MCF 10A (cell line): ENCODE results near the gene PCDHA2. TPM values are rescaled to one million over a fixed set of nuclear protein-coding genes. Genes with fewer than 3 reads are reported as not detected.

Experiments
- BruUV-seq: library from RNA; stranded (reverse); fragments of 400-500 nt; replicated peaks from 2 replicates; lab custom pipeline; 2021; lab: Mats Ljungman, UMichigan
- CTCF ChIA-PET: fragments of 300-600 bp; sonication (Branson Sonifier 250); formaldehyde crosslinking; extraction: SDS; loops from one replicate; lab custom pipeline; 2021; ENCODE audit warnings: antibody characterized with exemption, inconsistent platforms; lab: Yijun Ruan, JAX
- POLR2A ChIA-PET: fragments of 300-600, 350-650 bp; sonication (Branson Sonifier 250); formaldehyde crosslinking; extraction: SDS; loops from one replicate; lab custom pipeline; 2020; ENCODE audit warnings: antibody characterized with exemption, inconsistent platforms; lab: Yijun Ruan, JAX
- DNase-seq: peaks from one replicate; pipeline ENCODE4 v3.0.0-alpha.2; 2018; ENCODE audit not compliant: unreplicated experiment
- H3K27ac Mint-ChIP-seq: one replicate; pipeline ENCODE4 v1.8.0; 2022; ENCODE audit warnings: mild to moderate bottlenecking, low read depth, mixed read lengths; ENCODE audit not compliant: unreplicated experiment
- H3K27me3 Mint-ChIP-seq: one replicate; pipeline ENCODE4 v1.8.0; 2022; ENCODE audit warnings: mixed read lengths; ENCODE audit not compliant: insufficient read depth, unreplicated experiment
- H3K36me3 Mint-ChIP-seq: one replicate; pipeline ENCODE4 v1.8.0; 2022; ENCODE audit warnings: mild to moderate bottlenecking, moderate library complexity, mixed read lengths; ENCODE audit not compliant: insufficient read depth, unreplicated experiment
- H3K4me1 Mint-ChIP-seq: one replicate; pipeline ENCODE4 v1.8.0; 2022; ENCODE audit warnings: mixed read lengths; ENCODE audit not compliant: insufficient read depth, unreplicated experiment
- H3K4me3 Mint-ChIP-seq: one replicate; pipeline ENCODE4 v1.8.0; 2022; ENCODE audit warnings: mild to moderate bottlenecking, moderate library complexity, mixed read lengths; ENCODE audit not compliant: unreplicated experiment
- H3K9me3 Mint-ChIP-seq: one replicate; pipeline ENCODE4 v1.8.0; 2022; ENCODE audit warnings: mixed read lengths; ENCODE audit not compliant: unreplicated experiment
- CTCF ChIP-seq: fragments of 200-600 bp; IDR thresholded peaks from one replicate; pipeline ENCODE4 v1.8.0; 2022; ENCODE audit warnings: antibody characterized with exemption, mild to moderate bottlenecking; ENCODE audit not compliant: unreplicated experiment
- intact Hi-C: fragments of 100-400 bp; cut with micrococcal nuclease; formaldehyde crosslinking; loops from 2 replicates; pipeline ENCODE4 v1.14.1; 2022
- total RNA-seq: library from RNA; stranded (reverse); gene quantifications from 2 replicates; pipeline ENCODE4 v1.2.3, GENCODE V29; 2022

Gene PCDHA2
- total RNA-seq, 1 experiment from 2014 or later, result not detected

GRCh38 chr5:140842798-140843733 lies 48.4 kb downstream of the PCDHA2 start:
- Mint-ChIP-seq H3K4me3 (no peak overlapping the region), H3K27me3 (no peaks in the 10 kb centered on the region), H3K36me3 (no peaks in the 10 kb centered on the region), H3K27ac (no peak overlapping the region), H3K9me3 (peaks cover 13% of the 10 kb centered on the region), H3K4me1 (no peaks in the 10 kb centered on the region)
- DNase-seq, result no peak
- no TSS peak for BruUV-seq
- intact Hi-C loops, result no loop called here
- ChIA-PET POLR2A (no interaction called here), CTCF (interaction anchor here (2.8 kb wide), 1 partner anchor 197 kb away, joined by 8 read pairs; no protein-coding TSS in a partner anchor)
- no peak for TF ChIP-seq CTCF

Other genes with a start within 250 kb of the PCDHA2 start
- gene EIF4EBP3, start 247.2 kb upstream of the PCDHA2 start, total RNA-seq, result 25.3 and 35.3 TPM in 2 replicates
- gene SRA1, start 237.4 kb upstream of the PCDHA2 start, total RNA-seq, result 105 and 107 TPM in 2 replicates
- gene APBB3, start 230.3 kb upstream of the PCDHA2 start, total RNA-seq, result 22.7 and 28.1 TPM in 2 replicates
- 84.0 and 119 TPM in 2 replicates for gene SLC35A4, start 230.0 kb upstream of the PCDHA2 start, total RNA-seq
- gene CD14, start 161.7 kb upstream of the PCDHA2 start, total RNA-seq, result 0.79 and 2.2 TPM in 2 replicates
- gene TMCO6, start 155.4 kb upstream of the PCDHA2 start, total RNA-seq, result 15.7 and 17.2 TPM in 2 replicates
- 63.2 and 82.2 TPM in 2 replicates for gene NDUFA2, start 147.2 kb upstream of the PCDHA2 start, total RNA-seq
- gene IK, start 147.0 kb upstream of the PCDHA2 start, total RNA-seq, result 128 and 160 TPM in 2 replicates
- gene WDR55, start 129.9 kb upstream of the PCDHA2 start, total RNA-seq, result 35.0 and 36.4 TPM in 2 replicates
- gene DND1, start 121.3 kb upstream of the PCDHA2 start, total RNA-seq, result 4.3 and 5.1 TPM in 2 replicates
- 126 and 131 TPM in 2 replicates for gene HARS1, start 103.5 kb upstream of the PCDHA2 start, total RNA-seq
- gene HARS2, start 103.4 kb upstream of the PCDHA2 start, total RNA-seq, result 48.5 and 54.3 TPM in 2 replicates
- 54.9 and 70.4 TPM in 2 replicates for gene ZMAT2, start 94.4 kb upstream of the PCDHA2 start, total RNA-seq
- gene PCDHA1, start 8.7 kb upstream of the PCDHA2 start, total RNA-seq, result 0.07 TPM in 1 of 2 replicates, not detected in the other
- not detected in 2 replicates for gene PCDHA3, start 6.2 kb downstream of the PCDHA2 start, total RNA-seq
- gene PCDHA4, start 12.2 kb downstream of the PCDHA2 start, total RNA-seq, result 0.16 and 0.49 TPM in 2 replicates
- 0.12 and 0.22 TPM in 2 replicates for gene PCDHA5, start 26.8 kb downstream of the PCDHA2 start, total RNA-seq
- gene PCDHA6, start 33.1 kb downstream of the PCDHA2 start, total RNA-seq, result 1.0 and 1.5 TPM in 2 replicates
- gene PCDHA7, start 39.4 kb downstream of the PCDHA2 start, total RNA-seq, result 0.40 and 0.69 TPM in 2 replicates
- 0.25 TPM in 1 of 2 replicates, not detected in the other for gene PCDHA8, start 46.3 kb downstream of the PCDHA2 start, total RNA-seq
- 0.25 and 0.28 TPM in 2 replicates for gene PCDHA9, start 53.5 kb downstream of the PCDHA2 start, total RNA-seq
- 0.15 and 0.16 TPM in 2 replicates for gene PCDHA10, start 61.0 kb downstream of the PCDHA2 start, total RNA-seq
- 0.27 and 0.49 TPM in 2 replicates for gene PCDHA11, start 74.1 kb downstream of the PCDHA2 start, total RNA-seq
- gene PCDHA12, start 80.5 kb downstream of the PCDHA2 start, total RNA-seq, result 6.1 and 9.6 TPM in 2 replicates
- gene PCDHA13, start 87.3 kb downstream of the PCDHA2 start, total RNA-seq, result 0.33 and 0.74 TPM in 2 replicates
- 17.2 and 26.3 TPM in 2 replicates for gene PCDHAC1, start 131.4 kb downstream of the PCDHA2 start, total RNA-seq
- gene PCDHAC2, start 171.6 kb downstream of the PCDHA2 start, total RNA-seq, result 9.3 and 12.3 TPM in 2 replicates